ENCODE measurements around the gene USH2A. TPM values are rescaled to one million over a fixed set of nuclear protein-coding genes. Genes with fewer than 3 reads are reported as not detected.

Gene USH2A
- total RNA-seq, 2 experiments from 2014 or later: not detected

- Mint-ChIP-seq H3K4me1 (no peaks in the 10 kb centered on the region), H3K9me3 (no peaks in the 10 kb centered on the region), H3K27me3 (no peaks in the 10 kb centered on the region), H3K27ac (no peak overlapping the region), H3K36me3 (ENCODE audit: low read depth) (no peaks in the 10 kb centered on the region), H3K4me3 (no peak overlapping the region)
- POLR2A ChIA-PET: no interaction called here
- CTCF ChIA-PET: no interaction called here
- no peak for DNase-seq
Measured at GRCh38 chr1:215789981-215790380, 633.3 kb downstream of the USH2A start.

DNA sequence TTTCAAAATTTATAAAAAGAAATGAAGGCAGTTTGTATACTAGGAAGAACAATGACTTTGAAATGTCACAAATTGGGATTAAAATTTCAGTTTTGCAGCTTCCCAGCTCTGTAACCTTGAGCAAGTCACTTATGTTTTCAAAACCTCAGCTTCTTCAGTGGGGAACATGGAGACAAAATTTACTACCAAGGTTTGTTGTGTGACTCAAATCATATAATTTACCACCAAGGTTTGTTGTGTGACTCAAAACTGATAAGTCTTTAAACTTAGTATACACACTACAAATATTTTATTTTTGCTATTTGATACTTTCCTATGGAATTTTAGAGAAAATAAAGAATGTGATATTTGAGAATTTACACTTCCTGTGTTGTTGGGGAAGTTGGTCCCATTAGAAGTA lies 636.3 kb downstream of the USH2A start:
- CTCF ChIA-PET: no interaction called here

GRCh38 chr1:215780641-215781040 lies 642.6 kb downstream of the USH2A start:
- no peaks in the 10 kb centered on the region for H3K27me3 Mint-ChIP-seq
- peaks cover 2% of the 10 kb centered on the region for H3K9me3 Mint-ChIP-seq
- DNase-seq: no peak
- no peaks in the 10 kb centered on the region for H3K4me1 Mint-ChIP-seq
- H3K36me3 Mint-ChIP-seq (ENCODE audit: low read depth): no peaks in the 10 kb centered on the region
- no peak overlapping the region for H3K27ac Mint-ChIP-seq
- H3K4me3 Mint-ChIP-seq: no peak overlapping the region
- CTCF ChIA-PET: no interaction called here
- POLR2A ChIA-PET: no interaction called here

More for the DNA sequence above, 636.3 kb downstream of the USH2A start:
- no peak for DNase-seq
- Mint-ChIP-seq H3K9me3 (peaks cover 2% of the 10 kb centered on the region), H3K36me3 (ENCODE audit: low read depth) (no peaks in the 10 kb centered on the region), H3K27ac (no peak overlapping the region), H3K4me3 (no peak overlapping the region), H3K27me3 (no peaks in the 10 kb centered on the region), H3K4me1 (no peaks in the 10 kb centered on the region)
- POLR2A ChIA-PET: no interaction called here

GRCh38 chr1:215780139-215780538 lies 643.1 kb downstream of the USH2A start:
- no peak overlapping the region for H3K27ac Mint-ChIP-seq
- H3K9me3 Mint-ChIP-seq: peaks cover 2% of the 10 kb centered on the region
- CTCF ChIA-PET: no interaction called here
- no peak overlapping the region for H3K4me3 Mint-ChIP-seq
- no peaks in the 10 kb centered on the region for H3K4me1 Mint-ChIP-seq
- POLR2A ChIA-PET: no interaction called here
- DNase-seq: no peak
- H3K27me3 Mint-ChIP-seq: no peaks in the 10 kb centered on the region
- H3K36me3 Mint-ChIP-seq (ENCODE audit: low read depth): no peaks in the 10 kb centered on the region

DNA sequence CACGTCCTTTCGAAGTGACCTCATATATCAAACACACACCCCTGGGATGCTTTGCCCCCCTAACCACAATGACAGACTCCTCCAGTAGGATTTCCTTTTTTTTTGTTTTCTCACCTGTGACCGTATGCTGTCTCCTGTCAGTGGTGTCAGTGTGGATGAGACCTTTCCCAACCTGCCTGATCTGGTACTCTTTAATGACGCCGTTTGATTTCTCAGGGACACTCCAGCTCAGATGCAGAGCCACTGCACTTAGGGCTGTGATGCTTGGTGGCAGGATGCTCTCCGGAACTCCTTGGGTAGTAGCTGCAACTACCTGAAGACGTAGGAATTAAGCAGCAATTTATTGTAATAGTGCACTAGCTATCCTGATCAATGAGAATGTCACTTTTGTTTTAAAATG lies 643.5 kb downstream of the USH2A start:
- CTCF ChIA-PET: no interaction called here
- Mint-ChIP-seq H3K36me3 (ENCODE audit: low read depth) (no peaks in the 10 kb centered on the region), H3K27me3 (no peaks in the 10 kb centered on the region), H3K9me3 (peaks cover 2% of the 10 kb centered on the region), H3K4me3 (no peak overlapping the region), H3K4me1 (no peaks in the 10 kb centered on the region), H3K27ac (no peak overlapping the region)
- POLR2A ChIA-PET: no interaction called here
- no peak for DNase-seq

GRCh38 chr1:215777370-215777925 lies 645.8 kb downstream of the USH2A start:
- DNase-seq: no peak
- Mint-ChIP-seq H3K36me3 (ENCODE audit: low read depth) (no peaks in the 10 kb centered on the region), H3K4me1 (no peaks in the 10 kb centered on the region), H3K27me3 (no peaks in the 10 kb centered on the region), H3K4me3 (no peak overlapping the region), H3K27ac (no peak overlapping the region), H3K9me3 (no peaks in the 10 kb centered on the region)
- CTCF ChIA-PET: no interaction called here
- POLR2A ChIA-PET: no interaction called here

- H3K4me1 Mint-ChIP-seq: no peaks in the 10 kb centered on the region
- no peak overlapping the region for H3K4me3 Mint-ChIP-seq
- no peak for DNase-seq
- H3K36me3 Mint-ChIP-seq (ENCODE audit: low read depth): no peaks in the 10 kb centered on the region
- ChIA-PET POLR2A (no interaction called here), CTCF (no interaction called here)
- H3K27me3 Mint-ChIP-seq: no peaks in the 10 kb centered on the region
- no peaks in the 10 kb centered on the region for H3K9me3 Mint-ChIP-seq
- no peak overlapping the region for H3K27ac Mint-ChIP-seq
Measured at GRCh38 chr1:215776336-215776735, 646.9 kb downstream of the USH2A start.

GRCh38 chr1:215772151-215772550 lies 651.1 kb downstream of the USH2A start:
- H3K27ac Mint-ChIP-seq: no peak overlapping the region
- ChIA-PET POLR2A (no interaction called here), CTCF (no interaction called here)
- no peaks in the 10 kb centered on the region for H3K27me3 Mint-ChIP-seq
- H3K4me3 Mint-ChIP-seq: no peak overlapping the region
- no peak for DNase-seq
- no peaks in the 10 kb centered on the region for H3K36me3 Mint-ChIP-seq (ENCODE audit: low read depth)
- H3K4me1 Mint-ChIP-seq: no peaks in the 10 kb centered on the region
- H3K9me3 Mint-ChIP-seq: peaks cover 2% of the 10 kb centered on the region

- H3K36me3 Mint-ChIP-seq (ENCODE audit: low read depth): no peaks in the 10 kb centered on the region
- ChIA-PET CTCF (no interaction called here), POLR2A (no interaction called here)
- no peak overlapping the region for H3K4me3 Mint-ChIP-seq
- peaks cover 4% of the 10 kb centered on the region for H3K9me3 Mint-ChIP-seq
- H3K4me1 Mint-ChIP-seq: no peaks in the 10 kb centered on the region
- DNase-seq: no peak
- no peaks in the 10 kb centered on the region for H3K27me3 Mint-ChIP-seq
- H3K27ac Mint-ChIP-seq: no peak overlapping the region
Measured at GRCh38 chr1:215768303-215768702, 654.9 kb downstream of the USH2A start.

GRCh38 chr1:215767761-215768160 lies 655.5 kb downstream of the USH2A start:
- Mint-ChIP-seq H3K36me3 (ENCODE audit: low read depth) (no peaks in the 10 kb centered on the region), H3K9me3 (peaks cover 4% of the 10 kb centered on the region), H3K4me3 (no peak overlapping the region), H3K27ac (no peak overlapping the region), H3K27me3 (no peaks in the 10 kb centered on the region), H3K4me1 (no peaks in the 10 kb centered on the region)
- no peak for DNase-seq
- ChIA-PET CTCF (no interaction called here), POLR2A (no interaction called here)

- H3K27me3 Mint-ChIP-seq: no peaks in the 10 kb centered on the region
- peaks cover 4% of the 10 kb centered on the region for H3K9me3 Mint-ChIP-seq
- no peak overlapping the region for H3K4me3 Mint-ChIP-seq
- CTCF ChIA-PET: no interaction called here
- no peak for DNase-seq
- H3K27ac Mint-ChIP-seq: no peak overlapping the region
- POLR2A ChIA-PET: no interaction called here
- H3K36me3 Mint-ChIP-seq (ENCODE audit: low read depth): no peaks in the 10 kb centered on the region
- H3K4me1 Mint-ChIP-seq: no peaks in the 10 kb centered on the region
Measured at GRCh38 chr1:215766521-215766920, 656.7 kb downstream of the USH2A start.

GRCh38 chr1:215765833-215766232 lies 657.4 kb downstream of the USH2A start:
- no peak for DNase-seq
- ChIA-PET POLR2A (no interaction called here), CTCF (no interaction called here)
- no peaks in the 10 kb centered on the region for H3K36me3 Mint-ChIP-seq (ENCODE audit: low read depth)
- no peak overlapping the region for H3K27ac Mint-ChIP-seq
- H3K4me1 Mint-ChIP-seq: no peaks in the 10 kb centered on the region
- H3K4me3 Mint-ChIP-seq: no peak overlapping the region
- H3K9me3 Mint-ChIP-seq: peaks cover 4% of the 10 kb centered on the region
- no peaks in the 10 kb centered on the region for H3K27me3 Mint-ChIP-seq

DNA sequence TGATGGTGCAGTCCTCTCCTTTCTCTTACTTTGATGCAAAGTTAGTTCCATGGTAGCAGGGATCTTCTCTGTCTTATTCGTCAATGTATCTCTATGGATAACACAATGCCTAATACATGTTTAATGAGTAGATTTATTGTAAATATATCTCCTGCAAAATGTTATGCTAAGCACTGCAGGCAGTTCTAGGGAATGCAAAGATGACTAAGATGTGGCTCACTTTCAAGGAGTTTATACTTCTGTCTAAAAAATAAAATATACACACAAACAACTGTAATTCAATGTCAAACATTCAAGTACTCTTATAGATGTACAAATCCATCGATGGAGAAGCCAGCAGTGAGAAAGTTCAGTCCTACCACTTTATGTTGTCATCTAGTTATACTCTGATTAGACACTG lies 661.8 kb downstream of the USH2A start:
- H3K4me3 Mint-ChIP-seq: no peak overlapping the region

GRCh38 chr1:215754112-215754511 lies 669.1 kb downstream of the USH2A start:
- H3K9me3 Mint-ChIP-seq: peaks cover 1% of the 10 kb centered on the region
- no peaks in the 10 kb centered on the region for H3K4me1 Mint-ChIP-seq
- H3K27me3 Mint-ChIP-seq: no peaks in the 10 kb centered on the region
- ChIA-PET CTCF (interaction anchor here (0.7 kb wide), 1 partner anchor 47 kb away, joined by 3 read pairs; no protein-coding TSS in a partner anchor), POLR2A (no interaction called here)
- no peaks in the 10 kb centered on the region for H3K36me3 Mint-ChIP-seq (ENCODE audit: low read depth)
- H3K27ac Mint-ChIP-seq: no peak overlapping the region
- DNase-seq: no peak
- H3K4me3 Mint-ChIP-seq: no peak overlapping the region

More for the DNA sequence above, 661.8 kb downstream of the USH2A start:
- Mint-ChIP-seq H3K27ac (no peak overlapping the region), H3K9me3 (peaks cover 1% of the 10 kb centered on the region), H3K36me3 (ENCODE audit: low read depth) (no peaks in the 10 kb centered on the region), H3K27me3 (no peaks in the 10 kb centered on the region), H3K4me1 (no peaks in the 10 kb centered on the region)
- no peak for DNase-seq
- POLR2A ChIA-PET: no interaction called here
- CTCF ChIA-PET: no interaction called here

Measured in activated CD4-positive, alpha-beta T cell treated with anti-CD3 and anti-CD28 coated beads, Interleukin-2, amount 10 ng/mL, durations not matched to agents 7 days and 5 days (primary cell).